Pericardium fibroblast (primary cell): ENCODE measurements around the gene PRDM5. TPM values are rescaled to one million over a fixed set of nuclear protein-coding genes. Genes with fewer than 3 reads are reported as not detected.

Source experiments
- total RNA-seq: library from RNA; depleted of rRNA; stranded (reverse); fragments of >200 nt; gene quantifications from 2 replicates; pipeline ENCODE4 v1.2.3, GENCODE V29; 2015

PRDM5 gene
- total RNA-seq = 5.8 and 12.1 TPM in 2 replicates

GRCh38 chr4:120922381-120923206 lies at the start of gene PRDM5:
Gene PRDM5 (minus strand): TSS chr4:120922726. CDS start chr4:120922608, 118 bp downstream.

Other genes with a start within 250 kb of the PRDM5 start
- gene NDNF, start 149.8 kb upstream of the PRDM5 start, total RNA-seq = 1.1 TPM in 1 of 2 replicates, not detected in the other
- gene TNIP3, start 241.6 kb upstream of the PRDM5 start, total RNA-seq = not detected in 2 replicates